Measurements from ENCODE around the gene PHF12. TPM values are rescaled to one million over a fixed set of nuclear protein-coding genes. Genes with fewer than 3 reads are reported as not detected.

PHF12 gene
- total RNA-seq, 4 donors from 2014 or later = 27.8 to 44.5 (median 36.7) TPM

DNA sequence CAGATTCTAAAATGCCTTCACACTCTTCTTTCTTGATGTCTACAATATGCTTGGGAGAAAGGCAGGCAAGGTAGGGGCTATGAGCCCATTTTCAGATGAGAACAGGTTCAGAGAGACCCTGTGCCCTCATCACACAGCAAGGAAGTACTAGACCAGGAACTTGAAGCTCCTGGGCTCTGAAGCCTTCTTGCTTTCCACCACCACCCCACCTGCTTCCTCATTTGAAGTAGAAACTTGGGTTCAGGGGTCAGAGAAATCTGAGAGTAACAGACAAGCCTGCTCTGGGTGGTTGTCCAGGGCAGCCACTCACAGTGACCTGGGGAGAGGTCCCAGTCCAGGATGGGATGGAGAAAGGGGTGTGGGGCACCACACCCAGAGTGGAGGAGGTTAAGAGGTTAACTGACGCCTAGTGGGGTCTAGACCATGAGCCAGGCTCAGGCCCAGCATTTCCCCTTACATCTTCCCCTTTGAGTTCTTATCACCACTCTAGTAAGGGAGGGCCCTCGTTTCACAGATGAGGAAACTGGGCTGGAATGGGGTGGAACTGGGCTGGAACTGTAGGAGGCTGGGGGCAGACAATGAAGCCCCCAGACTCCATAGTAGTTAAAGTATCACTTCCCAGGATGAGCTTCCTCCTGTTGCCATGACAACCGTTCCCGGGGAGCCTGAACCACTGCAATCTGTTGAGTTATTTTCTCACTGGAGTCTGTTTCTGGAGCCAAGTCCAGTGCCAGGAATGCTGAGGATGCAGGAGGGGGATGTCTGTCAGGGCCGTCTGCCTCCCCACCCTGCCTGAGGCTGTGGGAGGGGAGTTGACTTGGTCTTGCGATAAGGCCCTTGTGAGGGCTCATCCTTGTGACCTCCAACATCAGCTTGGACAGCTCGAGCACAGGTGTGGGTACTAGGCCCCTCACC, 16.2 kb upstream of the PHF12 start:
- TF ChIP-seq POLR2A (IDR thresholded peaks at IDR 0.05; ENCODE audit: low read depth) (no peak), EP300 (IDR thresholded peaks at IDR 0.05) (no peak), POLR2AphosphoS5 (IDR thresholded peaks at IDR 0.05) (no peak)
- TF ChIP-seq, protein P1, sequence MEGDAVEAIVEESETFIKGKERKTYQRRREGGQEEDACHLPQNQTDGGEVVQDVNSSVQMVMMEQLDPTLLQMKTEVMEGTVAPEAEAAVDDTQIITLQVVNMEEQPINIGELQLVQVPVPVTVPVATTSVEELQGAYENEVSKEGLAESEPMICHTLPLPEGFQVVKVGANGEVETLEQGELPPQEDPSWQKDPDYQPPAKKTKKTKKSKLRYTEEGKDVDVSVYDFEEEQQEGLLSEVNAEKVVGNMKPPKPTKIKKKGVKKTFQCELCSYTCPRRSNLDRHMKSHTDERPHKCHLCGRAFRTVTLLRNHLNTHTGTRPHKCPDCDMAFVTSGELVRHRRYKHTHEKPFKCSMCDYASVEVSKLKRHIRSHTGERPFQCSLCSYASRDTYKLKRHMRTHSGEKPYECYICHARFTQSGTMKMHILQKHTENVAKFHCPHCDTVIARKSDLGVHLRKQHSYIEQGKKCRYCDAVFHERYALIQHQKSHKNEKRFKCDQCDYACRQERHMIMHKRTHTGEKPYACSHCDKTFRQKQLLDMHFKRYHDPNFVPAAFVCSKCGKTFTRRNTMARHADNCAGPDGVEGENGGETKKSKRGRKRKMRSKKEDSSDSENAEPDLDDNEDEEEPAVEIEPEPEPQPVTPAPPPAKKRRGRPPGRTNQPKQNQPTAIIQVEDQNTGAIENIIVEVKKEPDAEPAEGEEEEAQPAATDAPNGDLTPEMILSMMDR (IDR thresholded peaks at IDR 0.05) = no peak
- peaks cover 3 to 31% (median 17%) of the 10 kb centered on the region in 4 donors for H3K4me1 ChIP-seq
- peaks cover 0 to 12% (median 0%) of the 10 kb centered on the region in 4 donors for H3K27me3 ChIP-seq
- intact Hi-C loops (cut with DNase I) = no loop called here
- DNase-seq (ENCODE audit: extremely low spot score) = no peak
- H3K27ac ChIP-seq (replicated peaks in 1 of 4) = no peak overlapping the region
- H3K36me3 ChIP-seq = no peaks in the 10 kb centered on the region
- WGBS = 44% methylated on average over 6 of the region's 7 CpGs
- H3K9me3 ChIP-seq = no peaks in the 10 kb centered on the region
- H3K4me3 ChIP-seq = no peak overlapping the region

DNA sequence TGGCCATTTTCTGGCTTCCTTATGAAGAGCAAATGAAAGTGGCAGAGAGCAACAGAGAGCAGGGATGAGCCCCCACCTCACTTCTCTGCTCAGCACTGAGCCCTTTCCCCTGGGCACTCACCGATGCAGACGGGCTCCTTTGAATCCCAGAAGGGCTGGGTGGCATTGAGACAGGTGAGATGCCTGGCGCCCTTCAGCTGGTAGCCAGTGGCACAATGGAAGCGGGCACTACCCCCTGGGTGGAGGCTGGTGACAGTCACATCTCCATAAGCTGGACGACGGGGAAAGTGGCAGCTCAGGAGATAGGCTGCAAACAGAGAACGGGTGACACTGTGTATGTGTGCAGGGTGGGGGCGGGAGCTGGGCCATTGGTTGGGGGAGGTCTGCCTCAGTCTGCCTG, 12.5 kb upstream of the PHF12 start:
- intact Hi-C loops (cut with DNase I) = loop anchor here (2.0 kb wide), 1 partner anchor 147 kb away; no protein-coding TSS in a partner anchor
- Histone ChIP-seq H3K9me3 (no peaks in the 10 kb centered on the region), H3K36me3 (peaks cover 0 to 6% (median 0%) of the 10 kb centered on the region in 4 donors), H3K4me3 (no peak overlapping the region), H3K4me1 (peaks cover 0 to 17% (median 4%) of the 10 kb centered on the region in 4 donors), H3K27ac (replicated peaks in 1 of 4) (no peak overlapping the region), H3K27me3 (peaks cover 0 to 12% (median 0%) of the 10 kb centered on the region in 4 donors)
- TF ChIP-seq EP300 (IDR thresholded peaks at IDR 0.05) (no peak), POLR2A (IDR thresholded peaks at IDR 0.05; ENCODE audit: low read depth) (no peak), POLR2AphosphoS5 (IDR thresholded peaks at IDR 0.05) (no peak)
- TF ChIP-seq, protein P1 (IDR thresholded peaks at IDR 0.05) = no peak
- 70% methylated on average over 4 of the region's 8 CpGs for WGBS
- DNase-seq (ENCODE audit: extremely low spot score) = no peak

DNA sequence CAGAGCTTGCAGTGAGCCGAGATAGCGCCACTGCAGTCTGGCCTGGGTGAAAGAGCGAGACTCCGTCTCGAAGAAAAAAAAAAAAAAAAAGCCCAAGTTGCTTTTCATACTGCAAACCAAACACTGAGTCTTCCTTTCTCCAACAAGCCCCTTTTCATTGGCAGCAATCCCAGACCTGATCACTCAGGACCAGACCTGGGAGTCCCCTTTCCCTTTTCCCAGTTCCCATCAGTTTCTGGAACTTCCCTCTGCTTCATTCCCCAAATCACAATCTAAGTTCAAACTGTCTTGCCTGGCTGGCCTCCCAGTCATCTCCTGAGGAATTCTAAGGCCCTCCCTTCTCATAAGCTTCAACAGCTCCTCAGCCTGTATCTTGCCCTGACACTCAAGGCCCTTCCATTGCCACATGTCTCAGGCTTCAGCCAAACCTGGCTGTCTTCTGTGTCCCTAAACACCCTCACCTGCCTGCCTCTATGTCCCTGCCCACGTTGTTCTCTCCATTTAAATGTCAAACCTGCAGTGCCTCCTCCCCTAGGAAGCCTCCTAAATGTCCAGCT, 11.8 kb upstream of the PHF12 start:
- H3K4me1 ChIP-seq = peaks cover 0 to 12% (median 1%) of the 10 kb centered on the region in 4 donors
- intact Hi-C loops (cut with DNase I) = no loop called here
- peaks cover 0 to 6% (median 0%) of the 10 kb centered on the region in 4 donors for H3K36me3 ChIP-seq
- no peak overlapping the region for H3K4me3 ChIP-seq
- no peak for DNase-seq (ENCODE audit: extremely low spot score)
- H3K27me3 ChIP-seq = peaks cover 0 to 12% (median 0%) of the 10 kb centered on the region in 4 donors
- no peaks in the 10 kb centered on the region for H3K9me3 ChIP-seq
- WGBS = 66% methylated on average over 6 of the region's 6 CpGs
- H3K27ac ChIP-seq (replicated peaks in 1 of 4) = no peak overlapping the region
- TF ChIP-seq POLR2AphosphoS5 (IDR thresholded peaks at IDR 0.05) = no peak
- TF ChIP-seq, protein P1 (IDR thresholded peaks at IDR 0.05) = no peak
- no peak for TF ChIP-seq POLR2A (IDR thresholded peaks at IDR 0.05; ENCODE audit: low read depth)

DNA sequence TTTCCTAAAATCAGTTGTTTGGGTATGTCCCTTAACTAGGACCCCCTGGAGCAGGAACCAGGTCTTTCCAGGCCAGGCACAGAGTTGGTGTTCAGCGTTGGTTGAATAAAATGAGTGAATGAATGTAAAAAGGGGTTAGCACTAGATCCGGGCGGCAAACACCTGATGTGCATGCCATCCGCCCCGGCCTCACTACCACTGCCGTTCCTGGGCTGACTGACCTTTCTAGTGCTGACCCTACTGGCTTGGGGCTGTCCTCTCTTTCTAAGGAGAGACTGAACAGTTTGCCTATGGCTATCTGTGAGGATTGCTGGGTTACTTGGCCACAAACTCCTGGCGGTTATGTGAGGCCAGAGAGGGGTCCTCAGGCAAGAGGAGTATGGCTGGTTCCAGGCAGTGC, 10.1 kb upstream of the PHF12 start:
- H3K27ac ChIP-seq (replicated peaks in 1 of 4) = no peak overlapping the region
- H3K4me1 ChIP-seq = peaks cover 0 to 6% (median 0%) of the 10 kb centered on the region in 4 donors
- H3K9me3 ChIP-seq = no peaks in the 10 kb centered on the region
- H3K36me3 ChIP-seq = peaks cover 0 to 6% (median 0%) of the 10 kb centered on the region in 4 donors
- no peak for DNase-seq (ENCODE audit: extremely low spot score)
- no peak overlapping the region for H3K4me3 ChIP-seq
- intact Hi-C loops (cut with DNase I) = no loop called here
- WGBS = 88% methylated on average over 7 of the region's 7 CpGs
- TF ChIP-seq POLR2AphosphoS5 (IDR thresholded peaks at IDR 0.05) = no peak
- no peak for TF ChIP-seq POLR2A (IDR thresholded peaks at IDR 0.05; ENCODE audit: low read depth)
- no peak for TF ChIP-seq EP300 (IDR thresholded peaks at IDR 0.05)
- TF ChIP-seq, protein P1 (IDR thresholded peaks at IDR 0.05) = no peak
- peaks cover 0 to 12% (median 0%) of the 10 kb centered on the region in 4 donors for H3K27me3 ChIP-seq
